NCI-H345 (cell line): Measurements from ENCODE around the gene RASA2.

Source experiments
- DNase-seq: peaks from one replicate; lab custom pipeline; 2025; lab: John Stamatoyannopoulos, UW

Gene RASA2

DNA sequence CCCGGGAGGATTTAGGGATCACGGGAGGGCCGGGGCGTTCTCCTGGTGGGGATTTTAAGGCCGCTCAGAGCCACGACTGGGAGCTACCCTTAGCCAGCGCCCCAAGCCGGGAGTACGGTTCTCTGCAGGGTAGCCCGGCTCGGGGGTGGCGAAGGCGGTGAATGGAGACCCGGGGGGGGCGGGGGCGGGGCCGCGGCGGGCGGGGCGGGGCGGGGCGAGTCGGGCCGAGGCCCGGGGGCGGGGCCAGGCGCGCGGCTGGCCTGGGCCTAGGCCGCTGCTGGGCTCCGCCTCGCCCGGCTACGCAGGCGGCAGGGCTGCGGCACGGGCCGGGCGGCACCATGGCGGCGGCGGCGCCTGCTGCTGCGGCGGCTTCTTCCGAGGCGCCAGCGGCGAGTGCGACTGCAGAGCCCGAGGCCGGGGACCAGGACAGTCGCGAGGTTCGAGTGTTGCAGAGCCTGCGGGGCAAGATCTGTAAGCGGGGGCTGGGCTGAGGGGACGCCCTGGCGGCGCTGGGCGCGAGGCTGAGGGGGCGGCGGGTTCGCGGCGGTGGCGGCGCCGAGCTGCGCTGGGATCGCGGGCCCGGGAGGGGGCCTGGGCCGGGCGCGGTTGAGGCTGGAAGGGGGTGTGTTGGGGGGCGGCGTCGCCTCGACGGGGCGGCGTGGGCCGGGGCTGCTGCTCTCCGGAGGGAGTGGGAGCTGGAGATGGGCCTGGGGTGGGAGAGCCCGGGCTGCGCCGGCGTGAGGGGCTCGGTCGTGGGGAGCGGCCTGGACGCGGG lies at the start of gene RASA2:
TSS of gene RASA2 (plus strand) at position 282 of the 775 bp plus-strand sequence. CDS start at position 339, 57 bp downstream.
- peak; percentile 82 for DNase-seq

DNA sequence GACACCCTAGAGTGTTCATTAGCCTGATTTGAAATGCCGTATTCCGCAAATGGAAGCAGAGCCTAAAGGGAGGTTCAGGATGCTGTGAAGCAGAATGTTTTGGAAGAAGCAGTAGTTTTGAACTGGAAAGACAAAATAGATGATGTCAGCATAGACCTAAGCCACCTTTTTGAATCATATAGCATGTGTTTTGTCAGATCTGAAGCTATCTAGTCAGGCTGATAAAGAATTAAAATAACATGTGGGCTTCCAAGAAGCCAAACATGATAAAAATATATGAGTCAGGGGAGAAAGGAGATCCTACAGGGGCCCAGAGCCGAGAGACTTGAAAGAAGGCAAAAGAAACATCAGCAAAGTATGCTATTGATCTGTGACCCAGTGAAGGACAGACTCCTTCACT lies 47.2 kb upstream of the RASA2 start:
- no peak for DNase-seq

- no peak for DNase-seq
Measured at GRCh38 chr3:141440942-141441341, 45.9 kb upstream of the RASA2 start.

DNA sequence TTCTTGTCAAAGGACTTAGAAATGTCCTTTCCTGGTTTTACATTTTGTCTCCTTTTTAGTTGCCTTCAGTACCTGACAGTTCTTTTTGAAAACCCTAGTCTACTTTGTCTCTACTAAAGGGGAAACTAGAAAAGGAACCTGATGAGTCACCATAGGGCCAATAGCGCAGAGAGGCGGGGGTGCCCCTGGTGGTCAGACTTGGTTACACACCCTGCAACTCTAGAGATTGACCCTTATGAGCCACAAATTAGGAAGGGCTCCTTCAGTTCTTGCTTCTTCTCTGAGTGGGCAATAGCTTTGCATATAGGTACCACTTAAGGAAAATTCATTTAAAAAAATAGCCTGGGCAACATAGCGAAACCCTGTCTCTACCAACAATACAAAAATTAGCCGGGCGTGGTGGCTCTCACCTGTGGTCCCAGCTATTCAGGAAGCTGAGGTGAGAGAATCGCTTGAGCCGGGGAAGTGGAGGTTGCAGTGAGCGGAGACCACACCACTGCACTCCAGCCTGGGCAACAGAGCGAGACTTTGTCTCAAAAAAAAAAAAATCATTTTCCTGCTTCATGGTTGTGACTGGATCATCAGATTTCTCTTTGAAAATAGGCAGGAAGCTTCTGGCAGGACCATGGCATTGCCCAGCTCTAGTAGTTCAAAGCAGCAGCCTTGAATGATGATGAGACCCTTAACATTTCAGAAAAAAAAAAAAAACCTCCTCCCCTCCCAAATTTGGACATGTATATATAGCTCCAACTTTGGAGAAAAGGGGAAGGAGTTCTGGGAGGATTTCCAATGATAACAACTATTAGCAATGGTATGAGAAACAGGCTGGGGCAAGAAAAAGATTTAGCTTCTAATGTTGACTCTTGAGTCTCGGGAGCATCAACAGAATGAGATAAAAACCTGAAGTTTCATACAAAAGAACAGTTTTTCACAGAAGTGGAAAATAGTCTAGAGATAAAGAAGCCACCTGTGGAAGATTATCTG lies 45.2 kb upstream of the RASA2 start:
- peak; percentile 3 for DNase-seq

DNA sequence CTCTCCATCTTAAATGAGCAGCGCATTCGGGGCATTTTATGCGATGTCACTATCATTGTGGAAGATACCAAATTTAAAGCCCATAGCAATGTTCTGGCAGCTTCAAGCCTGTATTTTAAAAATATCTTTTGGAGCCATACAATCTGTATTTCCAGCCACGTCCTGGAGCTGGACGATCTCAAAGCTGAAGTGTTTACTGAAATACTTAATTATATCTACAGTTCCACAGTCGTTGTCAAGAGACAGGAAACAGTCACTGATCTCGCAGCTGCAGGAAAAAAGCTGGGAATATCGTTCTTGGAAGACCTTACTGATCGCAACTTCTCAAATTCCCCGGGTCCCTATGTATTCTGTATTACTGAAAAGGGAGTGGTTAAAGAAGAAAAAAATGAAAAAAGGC lies 44.4 kb upstream of the RASA2 start:
- no peak for DNase-seq

DNA sequence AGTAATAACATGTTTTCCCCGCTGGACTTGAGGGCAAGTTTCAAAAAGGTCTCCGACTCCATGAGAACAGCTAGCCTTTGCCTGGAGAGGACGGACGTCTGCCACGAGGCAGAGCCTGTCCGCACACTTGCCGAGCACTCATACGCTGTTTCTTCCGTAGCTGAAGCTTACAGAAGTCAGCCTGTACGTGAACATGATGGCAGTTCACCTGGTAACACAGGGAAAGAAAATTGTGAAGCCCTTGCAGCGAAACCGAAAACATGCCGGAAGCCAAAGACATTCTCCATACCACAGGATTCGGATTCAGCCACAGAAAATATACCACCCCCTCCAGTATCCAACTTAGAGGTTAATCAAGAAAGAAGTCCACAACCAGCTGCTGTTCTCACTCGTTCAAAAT lies 43.9 kb upstream of the RASA2 start:
- no peak for DNase-seq

DNA sequence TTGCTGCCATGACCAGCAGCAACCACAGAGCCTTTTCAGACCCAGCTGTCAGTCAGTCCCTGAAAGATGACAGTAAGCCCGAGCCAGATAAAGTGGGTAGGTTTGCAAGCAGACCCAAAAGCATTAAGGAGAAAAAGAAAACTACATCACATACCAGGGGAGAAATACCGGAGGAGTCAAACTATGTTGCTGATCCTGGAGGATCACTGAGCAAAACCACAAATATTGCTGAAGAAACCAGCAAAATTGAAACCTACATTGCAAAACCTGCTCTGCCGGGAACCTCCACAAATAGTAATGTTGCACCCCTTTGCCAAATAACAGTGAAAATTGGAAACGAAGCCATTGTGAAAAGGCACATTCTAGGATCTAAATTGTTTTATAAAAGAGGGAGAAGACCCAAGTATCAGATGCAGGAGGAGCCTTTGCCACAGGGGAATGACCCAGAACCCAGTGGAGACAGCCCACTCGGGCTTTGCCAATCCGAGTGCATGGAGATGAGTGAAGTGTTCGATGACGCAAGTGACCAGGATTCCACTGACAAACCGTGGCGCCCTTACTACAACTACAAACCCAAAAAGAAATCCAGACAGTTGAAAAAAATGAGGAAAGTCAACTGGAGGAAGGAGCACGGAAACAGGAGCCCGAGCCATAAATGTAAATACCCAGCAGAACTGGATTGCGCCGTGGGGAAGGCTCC lies 42.1 kb upstream of the RASA2 start:
- no peak for DNase-seq

- no peak for DNase-seq
Measured at GRCh38 chr3:141445990-141446389, 40.8 kb upstream of the RASA2 start.

DNA sequence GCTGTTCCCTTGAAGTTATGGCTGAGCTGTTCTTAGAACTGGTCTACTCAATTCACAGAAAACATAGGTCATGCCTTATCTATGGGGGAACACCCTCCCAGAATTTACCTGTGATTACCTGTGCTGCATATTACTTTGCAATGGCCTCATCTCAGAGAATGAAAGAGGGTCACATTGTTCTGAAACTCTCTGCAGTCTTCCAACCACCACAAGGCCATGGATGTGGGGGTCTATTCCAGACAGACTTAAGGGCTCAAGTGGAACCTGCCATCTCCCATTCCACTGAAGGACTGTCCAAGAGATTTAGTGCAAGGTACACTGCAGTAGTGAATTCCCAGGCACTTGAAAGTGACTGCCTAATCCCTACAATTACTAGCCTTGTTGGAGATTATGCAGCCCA lies 40.1 kb upstream of the RASA2 start:
- DNase-seq, result no peak

DNA sequence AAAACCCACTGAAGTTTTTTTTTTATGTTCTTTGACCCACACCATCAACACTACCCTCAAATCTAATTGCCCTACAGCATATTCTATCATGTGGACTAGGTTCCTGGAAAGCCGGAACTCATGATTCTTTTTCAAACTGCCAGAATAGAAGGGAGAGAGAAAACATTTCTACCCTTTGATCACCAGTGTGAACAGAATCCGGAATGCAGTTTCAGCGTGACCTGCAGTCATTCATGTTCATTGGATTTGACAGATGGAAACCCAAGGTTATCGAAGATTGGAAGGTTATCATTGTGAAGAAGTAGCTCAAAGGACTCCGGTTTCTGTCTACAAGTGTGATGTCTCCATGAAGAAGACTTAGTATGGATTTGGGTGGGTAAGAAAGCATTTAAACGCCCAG lies 39.4 kb upstream of the RASA2 start:
- DNase-seq, result no peak

GRCh38 chr3:141448606-141449220 lies 38.1 kb upstream of the RASA2 start:
- DNase-seq, result no peak

DNA sequence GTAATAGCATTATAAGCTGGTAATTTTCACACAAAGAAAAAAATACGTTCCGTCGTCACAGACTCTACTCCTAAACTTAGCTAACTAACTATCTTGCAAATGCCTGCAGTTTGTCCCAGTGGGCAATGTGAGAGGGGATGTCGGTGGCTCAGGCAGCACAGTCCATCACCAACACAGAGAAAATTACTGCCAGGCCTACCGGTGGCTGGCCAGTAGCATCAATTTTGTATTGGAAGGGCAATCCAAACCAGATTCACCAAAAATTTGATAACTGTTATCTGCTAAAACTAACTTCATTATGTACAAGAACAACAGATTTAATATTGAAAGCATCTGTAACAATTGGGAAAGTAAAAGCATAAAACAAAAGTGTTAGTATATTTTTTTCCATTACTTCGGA lies 37.4 kb upstream of the RASA2 start:
- no peak for DNase-seq

DNA sequence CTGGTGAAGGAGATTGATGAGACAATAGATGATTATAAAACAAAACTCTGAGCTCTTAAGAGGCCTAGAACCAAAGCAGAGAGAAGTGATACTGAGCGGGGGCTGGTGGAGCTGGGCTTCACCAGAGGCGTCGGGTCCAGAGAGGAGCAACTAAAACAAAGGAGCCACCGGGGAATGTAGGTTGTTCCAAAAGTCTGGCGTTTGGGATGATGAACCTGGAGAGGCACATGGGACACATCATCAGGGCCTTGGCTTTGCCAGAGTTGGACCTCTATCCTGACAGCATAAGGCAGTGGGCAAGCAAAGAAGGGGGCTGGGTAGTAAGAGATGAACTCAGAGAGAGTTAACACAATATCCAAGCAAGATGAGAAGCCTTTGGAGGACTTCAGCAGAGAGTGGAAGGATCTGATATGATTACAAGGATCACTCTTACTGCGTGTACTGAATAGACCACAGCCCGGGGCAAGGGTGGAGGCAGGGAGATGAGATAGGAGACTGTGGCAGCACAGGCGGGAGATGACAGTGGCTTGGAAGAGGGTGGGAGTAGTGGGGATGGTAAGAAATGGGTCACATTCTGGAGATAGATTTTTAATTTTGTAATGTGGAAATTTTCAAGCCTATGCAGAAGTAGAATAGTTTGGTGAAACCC lies 36.0 kb upstream of the RASA2 start:
- DNase-seq, result no peak

DNA sequence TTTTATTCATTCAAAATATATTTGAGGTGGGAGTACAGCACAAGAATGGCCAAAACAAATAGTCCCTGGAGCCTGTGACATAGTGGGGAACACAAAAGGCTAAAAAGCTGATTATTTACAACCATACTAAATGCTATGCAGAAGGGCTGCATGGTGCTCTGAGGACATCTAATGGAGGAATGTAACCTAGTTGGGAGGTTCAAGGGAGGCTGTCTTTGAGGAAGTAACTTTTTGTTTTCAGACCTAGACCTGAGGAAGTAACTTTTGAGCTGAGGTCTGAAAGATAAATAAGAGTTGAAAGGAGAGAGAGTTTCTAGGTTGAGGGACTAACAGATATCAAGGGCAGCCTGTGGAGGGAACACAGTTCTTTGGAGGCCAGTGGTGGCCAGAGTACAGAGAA lies 34.8 kb upstream of the RASA2 start:
- no peak for DNase-seq

DNA sequence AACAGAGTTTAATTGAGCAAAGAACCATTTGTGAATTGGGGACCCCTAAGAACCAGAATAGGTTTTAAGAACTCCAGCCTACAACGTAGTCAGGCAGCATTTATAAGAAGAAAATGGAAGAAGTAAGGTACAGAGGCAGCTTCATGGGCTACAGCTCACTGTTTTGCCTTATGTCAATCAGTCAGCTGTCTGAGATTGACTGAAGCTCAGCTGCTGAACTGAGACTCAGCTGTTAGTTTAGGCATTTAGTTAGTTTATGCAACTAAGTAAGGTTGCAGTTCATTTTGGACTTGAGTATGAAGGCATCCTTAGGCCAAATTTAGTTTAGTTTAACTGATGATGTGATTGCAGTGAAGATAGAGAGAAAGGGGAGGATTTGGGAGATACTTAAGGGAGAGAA lies 34.1 kb upstream of the RASA2 start:
- no peak for DNase-seq

DNA sequence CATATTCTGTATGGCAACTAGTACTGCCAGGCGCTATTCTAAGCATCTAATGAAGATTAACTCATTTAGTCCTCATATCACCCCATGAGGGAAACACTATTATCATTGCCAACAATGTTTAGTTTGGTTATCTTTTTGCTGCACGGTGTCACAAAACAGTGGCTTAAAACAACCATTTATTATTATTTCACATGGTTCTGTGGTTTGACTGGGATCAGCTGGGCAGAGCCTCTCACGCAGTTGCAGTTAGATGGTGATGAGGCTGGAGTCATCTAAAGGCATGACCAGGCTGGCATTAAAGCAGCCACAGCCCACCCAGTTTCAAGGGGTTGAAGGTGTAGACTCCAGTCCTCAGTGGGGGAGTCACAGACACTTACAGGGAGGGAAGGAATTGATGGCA lies 32.8 kb upstream of the RASA2 start:
- DNase-seq, result no peak

- peak; percentile 60 for DNase-seq
Measured at GRCh38 chr3:141454906-141455602, 31.8 kb upstream of the RASA2 start.

GRCh38 chr3:141455603-141456300 lies 31.1 kb upstream of the RASA2 start:
- no peak for DNase-seq

- DNase-seq, result no peak
Measured at GRCh38 chr3:141456301-141456625, 30.6 kb upstream of the RASA2 start.

DNA sequence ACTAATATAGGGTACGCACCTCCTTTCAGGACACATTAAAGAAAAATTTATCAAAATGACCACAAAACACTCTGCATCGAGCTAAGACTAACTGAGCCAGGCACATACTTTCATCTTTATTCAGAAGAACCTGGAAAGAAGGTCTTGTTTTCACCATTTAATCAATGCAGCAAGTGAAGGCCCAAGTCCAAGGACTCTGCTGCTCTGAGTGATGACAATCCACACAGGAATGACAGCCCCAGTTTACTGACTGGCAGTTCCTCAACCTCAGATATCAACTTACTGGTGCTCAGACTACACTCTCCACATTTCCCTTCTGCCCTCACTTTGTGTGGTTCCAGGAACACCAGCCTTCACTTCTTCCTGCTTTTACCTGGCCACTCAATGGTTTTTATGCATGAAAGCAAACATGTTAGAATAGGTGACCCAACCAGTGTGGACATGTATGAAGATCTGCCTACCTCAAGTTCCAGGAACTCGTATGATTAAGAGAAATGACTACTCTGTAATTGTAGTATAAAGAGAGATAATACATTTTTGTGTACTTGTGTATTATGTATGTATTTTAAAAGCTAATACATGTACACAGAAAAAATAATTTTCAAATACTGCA lies 29.1 kb upstream of the RASA2 start:
- DNase-seq, result no peak
